Common myeloid progenitor, CD34-positive (primary cell): ENCODE results near the gene MOB3C.

Experiments used
- CTCF ChIA-PET: fragments of 350-600 bp; sonication (Branson Sonifier 250); formaldehyde crosslinking; loops from one replicate; lab custom pipeline; 2021; ENCODE audit warnings: antibody characterized with exemption; lab: Charles Lee
- POLR2A ChIA-PET: fragments of 350-600 bp; sonication (Branson Sonifier 250); formaldehyde crosslinking; loops from one replicate; lab custom pipeline; 2021; ENCODE audit warnings: antibody characterized with exemption; lab: Charles Lee
- DNase-seq, 3 donors: peaks; one replicate each; pipeline versions ENCODE4 v3.0.0 to v3.0.0-alpha.2; 2013
- H3K27ac ChIP-seq, 2 experiments: 1 replicate in 1 of 2; 2 replicates in 1 of 2; pipeline ENCODE4 v1.7.0; 2013; ENCODE audit warnings: inconsistent platforms in 2 of 2, low read length in 2 of 2, mild to moderate bottlenecking in 2 of 2, low read depth in 1 of 2, moderate library complexity in 1 of 2; ENCODE audit not compliant: severe bottlenecking in 2 of 2, insufficient read depth in 1 of 2, poor library complexity in 1 of 2
- H3K27me3 ChIP-seq, 5 experiments: replicated peaks in 2 of 5; 1 replicate in 3 of 5; 2 replicates in 2 of 5; pipeline versions ENCODE4 v1.6.1 to v1.7.0; 2013; ENCODE audit warnings: low read length in 4 of 5, mild to moderate bottlenecking in 2 of 5, moderate library complexity in 2 of 5, inconsistent platforms in 1 of 5; ENCODE audit not compliant: insufficient read depth in 5 of 5, control insufficient read depth in 4 of 5
- H3K36me3 ChIP-seq, 4 experiments: 1 replicate in 2 of 4; 2 replicates in 2 of 4; pipeline versions ENCODE4 v1.6.1 to v1.7.0; 2013; ENCODE audit warnings: low read length in 3 of 4, control low read depth in 1 of 4, mild to moderate bottlenecking in 1 of 4; ENCODE audit not compliant: control insufficient read depth in 4 of 4, insufficient read depth in 4 of 4
- H3K4me1 ChIP-seq, 4 experiments: 1 replicate in 3 of 4; 2 replicates in 1 of 4; pipeline versions ENCODE4 v1.6.1 to v1.7.1; 2013; ENCODE audit warnings: low read length in 3 of 4, mild to moderate bottlenecking in 3 of 4, control low read depth in 1 of 4, inconsistent platforms in 1 of 4, moderate library complexity in 1 of 4; ENCODE audit not compliant: control insufficient read depth in 4 of 4, insufficient read depth in 4 of 4; ENCODE audit errors: control extremely low read depth in 1 of 4
- H3K4me3 ChIP-seq, 7 experiments: 1 replicate in 4 of 7; 2 replicates in 3 of 7; pipeline versions ENCODE4 v1.5.1 to v1.7.0; 2013; ENCODE audit warnings: mild to moderate bottlenecking in 7 of 7, low read length in 6 of 7, moderate library complexity in 6 of 7, inconsistent platforms in 2 of 7, low read depth in 2 of 7, control low read depth in 1 of 7; ENCODE audit not compliant: insufficient read depth in 4 of 7, control insufficient read depth in 1 of 7; ENCODE audit errors: extremely low read depth in 1 of 7
- H3K9me3 ChIP-seq, 5 experiments: 1 replicate in 4 of 5; 2 replicates in 1 of 5; pipeline versions ENCODE4 v1.6.1 to v1.7.1; 2013; ENCODE audit warnings: low read length in 4 of 5, mild to moderate bottlenecking in 2 of 5, inconsistent platforms in 1 of 5, low read depth in 1 of 5, moderate library complexity in 1 of 5; ENCODE audit not compliant: control insufficient read depth in 4 of 5, insufficient read depth in 2 of 5; ENCODE audit errors: control extremely low read depth in 1 of 5
- WGBS: methylation state at CpG from one replicate; pipeline ENCODE4 v1.1.5; 2013; ENCODE audit not compliant: insufficient coverage; 5-methylcytosine and 5-hydroxymethylcytosine counted together

The MOB3C gene

GRCh38 chr1:46650491-46650890 is 33.9 kb upstream of the MOB3C start:
- CTCF ChIA-PET: no interaction called here
- WGBS: no CpG with 5 or more reads among the region's 3 CpGs

GRCh38 chr1:46649764-46650163 is 33.2 kb upstream of the MOB3C start:
- Histone ChIP-seq H3K4me1 (no peaks in the 10 kb centered on the region), H3K4me3 (no peak overlapping the region), H3K27ac (no peak overlapping the region), H3K27me3 (no peaks in the 10 kb centered on the region), H3K9me3 (peaks cover 0 to 26% (median 7%) of the 10 kb centered on the region in 5 experiments), H3K36me3 (peaks cover 16 to 45% (median 19%) of the 10 kb centered on the region in 4 experiments)
- no peak for DNase-seq
- CTCF ChIA-PET: no interaction called here
- POLR2A ChIA-PET: no interaction called here
- WGBS: 100% methylated on average over 1 of the region's 2 CpGs

More at GRCh38 chr1:46650491-46650890, 33.9 kb upstream of the MOB3C start:
- Histone ChIP-seq H3K27ac (no peak overlapping the region), H3K27me3 (no peaks in the 10 kb centered on the region), H3K4me1 (no peaks in the 10 kb centered on the region), H3K4me3 (no peak overlapping the region), H3K36me3 (peaks cover 17 to 51% (median 23%) of the 10 kb centered on the region in 4 experiments), H3K9me3 (peaks cover 0 to 26% (median 7%) of the 10 kb centered on the region in 5 experiments)
- POLR2A ChIA-PET: no interaction called here
- DNase-seq: no peak

- POLR2A ChIA-PET: no interaction called here
- 90% methylated on average over 2 of the region's 3 CpGs for WGBS
Measured at GRCh38 chr1:46647611-46648010, 31.0 kb upstream of the MOB3C start.

GRCh38 chr1:46646844-46647243 is 30.2 kb upstream of the MOB3C start:
- whole genome bisulfite sequencing: no CpG with 5 or more reads among the region's 2 CpGs
- Histone ChIP-seq H3K4me1 (no peaks in the 10 kb centered on the region), H3K4me3 (no peak overlapping the region), H3K27ac (no peak overlapping the region), H3K36me3 (peaks cover 13 to 44% (median 18%) of the 10 kb centered on the region in 4 experiments), H3K9me3 (peaks cover 0 to 26% (median 7%) of the 10 kb centered on the region in 5 experiments), H3K27me3 (no peaks in the 10 kb centered on the region)
- ChIA-PET POLR2A (no interaction called here), CTCF (no interaction called here)
- DNase-seq: no peak

More at GRCh38 chr1:46647611-46648010, 31.0 kb upstream of the MOB3C start:
- CTCF ChIA-PET: interaction anchor here (1.0 kb wide), 1 partner anchor 70 kb away, joined by 3 read pairs; no protein-coding TSS in a partner anchor
- no peaks in the 10 kb centered on the region for H3K27me3 ChIP-seq
- no peak overlapping the region for H3K4me3 ChIP-seq
- H3K27ac ChIP-seq: no peak overlapping the region
- H3K4me1 ChIP-seq: no peaks in the 10 kb centered on the region
- H3K9me3 ChIP-seq: peaks cover 0 to 26% (median 7%) of the 10 kb centered on the region in 5 experiments
- peaks cover 13 to 46% (median 18%) of the 10 kb centered on the region in 4 experiments for H3K36me3 ChIP-seq
- no peak for DNase-seq

- no peaks in the 10 kb centered on the region for H3K4me1 ChIP-seq
- no peak for DNase-seq
- H3K9me3 ChIP-seq: peaks cover 0 to 26% (median 7%) of the 10 kb centered on the region in 5 experiments
- no CpG with 5 or more reads among the region's 1 CpG for WGBS
- peaks cover 13 to 44% (median 18%) of the 10 kb centered on the region in 4 experiments for H3K36me3 ChIP-seq
- CTCF ChIA-PET: no interaction called here
- H3K27ac ChIP-seq: no peak overlapping the region
- H3K27me3 ChIP-seq: no peaks in the 10 kb centered on the region
- H3K4me3 ChIP-seq: no peak overlapping the region
- POLR2A ChIA-PET: no interaction called here
Measured at GRCh38 chr1:46646331-46646730, 29.7 kb upstream of the MOB3C start.

- no peaks in the 10 kb centered on the region for H3K4me1 ChIP-seq
- no peak overlapping the region for H3K4me3 ChIP-seq
- H3K36me3 ChIP-seq: peaks cover 13 to 44% (median 18%) of the 10 kb centered on the region in 4 experiments
- H3K9me3 ChIP-seq: peaks cover 0 to 26% (median 7%) of the 10 kb centered on the region in 5 experiments
- no peaks in the 10 kb centered on the region for H3K27me3 ChIP-seq
- ChIA-PET POLR2A (no interaction called here), CTCF (no interaction called here)
- DNase-seq: no peak
- no peak overlapping the region for H3K27ac ChIP-seq
- 100% methylated on average over 3 of the region's 4 CpGs for WGBS
Measured at GRCh38 chr1:46645815-46646214, 29.2 kb upstream of the MOB3C start.

GRCh38 chr1:46643368-46643775 is 26.8 kb upstream of the MOB3C start:
- DNase-seq: no peak
- ChIA-PET CTCF (interaction anchor here (0.6 to 0.8 kb wide), 2 partner anchors 14 to 94 kb away, joined by 3 read pairs; no protein-coding TSS in a partner anchor), POLR2A (no interaction called here)

More at GRCh38 chr1:46643368-46643775, 26.8 kb upstream of the MOB3C start:
- no peaks in the 10 kb centered on the region for H3K27me3 ChIP-seq
- H3K4me1 ChIP-seq: no peaks in the 10 kb centered on the region
- H3K27ac ChIP-seq: no peak overlapping the region
- peaks cover 0 to 9% (median 0%) of the 10 kb centered on the region in 5 experiments for H3K9me3 ChIP-seq
- peaks cover 3 to 23% (median 10%) of the 10 kb centered on the region in 4 experiments for H3K36me3 ChIP-seq
- H3K4me3 ChIP-seq: no peak overlapping the region
